IMR-90 (cell line): Measurements from ENCODE around the gene GPRC5C. TPM values are rescaled to one million over a fixed set of nuclear protein-coding genes. Genes with fewer than 3 reads are reported as not detected.
A peak's percentile ranks its signal among the peaks of the same experiment; 100 is the strongest.

Experiments
- ATAC-seq: fragments of 200-7000 bp; cut with Tn5 transposase; 2 replicates; pipeline ENCODE4 v1.9.1; 2020; ENCODE audit warnings: low read depth, mild to moderate bottlenecking, moderate library complexity
- BruUV-seq: library from RNA; stranded (reverse); fragments of 400-500 nt; replicated peaks from 2 replicates; lab custom pipeline; 2021; lab: Mats Ljungman, UMichigan
- CTCF ChIA-PET: fragments of 300-600 bp; formaldehyde crosslinking; extraction: SDS; loops from one replicate; lab custom pipeline; 2021; ENCODE audit warnings: antibody characterized with exemption; lab: Yijun Ruan, JAX
- POLR2A ChIA-PET: fragments of 300-600 bp; sonication (Branson Sonifier 250); formaldehyde crosslinking; loops from one replicate; lab custom pipeline; 2022; ENCODE audit warnings: antibody characterized with exemption; ENCODE audit not compliant: unreplicated experiment; lab: Charles Lee
- DNase-seq: peaks from one replicate; pipeline ENCODE4 v3.0.0; 2013
- H2AFZ ChIP-seq: replicated peaks from 2 replicates; pipeline ENCODE3; 2013; ENCODE audit warnings: low read length, mild to moderate bottlenecking; ENCODE audit not compliant: poor library complexity
- H2AK5ac ChIP-seq: 2 replicates; pipeline ENCODE4 v1.6.1; 2013; ENCODE audit warnings: low read depth, low read length, inconsistent platforms
- H2AK9ac ChIP-seq: replicated peaks from 2 replicates; pipeline ENCODE3; 2013; ENCODE audit warnings: mild to moderate bottlenecking, low read depth, low read length, moderate library complexity; ENCODE audit not compliant: poor library complexity
- H2BK120ac ChIP-seq: 2 replicates; pipeline ENCODE4 v1.6.1; 2013; ENCODE audit warnings: low read depth, low read length, inconsistent platforms
- H2BK15ac ChIP-seq: 3 replicates; pipeline ENCODE4 v1.6.1; 2013; ENCODE audit warnings: low read depth, low read length, inconsistent platforms
- H2BK20ac ChIP-seq: 2 replicates; pipeline ENCODE4 v1.6.1; 2013; ENCODE audit warnings: low read depth, mild to moderate bottlenecking, inconsistent platforms, low read length, moderate library complexity
- H2BK5ac ChIP-seq: 2 replicates; pipeline ENCODE4 v1.6.1; 2013; ENCODE audit warnings: mild to moderate bottlenecking, low read depth, low read length, inconsistent platforms; ENCODE audit not compliant: poor library complexity, severe bottlenecking
- H3K14ac ChIP-seq: replicated peaks from 2 replicates; pipeline ENCODE4 v1.6.1; 2013; ENCODE audit warnings: low read depth, low read length, inconsistent platforms
- H3K18ac ChIP-seq: 2 replicates; pipeline ENCODE4 v1.6.1; 2013; ENCODE audit warnings: low read depth, low read length, control low read depth
- H3K23ac ChIP-seq: 2 replicates; pipeline ENCODE4 v1.6.1; 2013; ENCODE audit warnings: low read depth, low read length, inconsistent platforms
- H3K27ac ChIP-seq: 2 replicates; pipeline ENCODE4 v1.5.1; 2013; ENCODE audit warnings: mild to moderate bottlenecking, control low read depth, low read length; ENCODE audit not compliant: insufficient read depth
- H3K27me3 ChIP-seq: 2 replicates; pipeline ENCODE4 v1.6.1; 2013; ENCODE audit warnings: low read length; ENCODE audit not compliant: control insufficient read depth, insufficient read depth
- H3K36me3 ChIP-seq: 2 replicates; pipeline ENCODE4 v1.6.1; 2013; ENCODE audit warnings: low read length, mixed read lengths; ENCODE audit not compliant: control insufficient read depth, insufficient read depth
- H3K4ac ChIP-seq: 2 replicates; pipeline ENCODE4 v1.6.1; 2013; ENCODE audit warnings: low read depth, low read length, inconsistent platforms
- H3K4me1 ChIP-seq: 2 replicates; pipeline ENCODE4 v1.6.1; 2013; ENCODE audit warnings: low read length, mixed read lengths; ENCODE audit not compliant: control insufficient read depth, insufficient read depth
- H3K4me2 ChIP-seq: 2 replicates; pipeline ENCODE4 v1.6.1; 2013; ENCODE audit warnings: low read depth, mild to moderate bottlenecking, control low read depth, low read length, moderate library complexity
- H3K4me3 ChIP-seq: 2 replicates; pipeline ENCODE4 v1.5.1; 2013; ENCODE audit warnings: low read depth, mild to moderate bottlenecking, control low read depth, low read length, moderate library complexity; ENCODE audit not compliant: insufficient read depth
- H3K56ac ChIP-seq: 2 replicates; pipeline ENCODE4 v1.6.1; 2013; ENCODE audit warnings: low read length, inconsistent platforms; ENCODE audit not compliant: insufficient read depth; ENCODE audit errors: extremely low read depth
- H3K79me1 ChIP-seq, 2 experiments: 2 replicates each; pipeline ENCODE4 v1.6.1; 2013; ENCODE audit warnings: low read length in 2 of 2, inconsistent platforms in 1 of 2, low read depth in 1 of 2
- H3K9ac ChIP-seq: 2 replicates; pipeline ENCODE4 v1.6.1; 2013; ENCODE audit warnings: low read depth, low read length, control low read depth
- H3K9me1 ChIP-seq: 2 replicates; pipeline ENCODE4 v1.6.1; 2013; ENCODE audit warnings: low read length, inconsistent platforms; ENCODE audit not compliant: insufficient read depth
- H3K9me3 ChIP-seq: 2 replicates; pipeline ENCODE4 v1.6.1; 2013; ENCODE audit warnings: low read length; ENCODE audit not compliant: control insufficient read depth, insufficient read depth
- H4K20me1 ChIP-seq: 2 replicates; pipeline ENCODE4 v1.6.1; 2013; ENCODE audit warnings: low read length, inconsistent platforms; ENCODE audit not compliant: insufficient read depth
- H4K5ac ChIP-seq: 2 replicates; pipeline ENCODE4 v1.6.1; 2013; ENCODE audit warnings: mild to moderate bottlenecking, low read depth, low read length, control low read depth
- H4K8ac ChIP-seq, 2 experiments: 2 replicates each; pipeline ENCODE4 v1.6.1; 2013; ENCODE audit warnings: low read depth in 2 of 2, low read length in 2 of 2, control low read depth in 1 of 2, inconsistent platforms in 1 of 2
- H4K91ac ChIP-seq: 2 replicates; pipeline ENCODE4 v1.6.1; 2013; ENCODE audit warnings: low read depth, low read length, inconsistent platforms; ENCODE audit not compliant: insufficient read depth
- BHLHE40 ChIP-seq: fragments of 150-350 bp; IDR thresholded peaks from 2 replicates; pipeline ENCODE4 v1.6.1; 2016; ENCODE audit warnings: mild to moderate bottlenecking, low read depth, low read length
- CEBPB ChIP-seq: IDR thresholded peaks from 2 replicates; pipeline ENCODE4 v1.6.1; 2012; ENCODE audit warnings: low read depth, low read length, improper control_type of control experiment
- CTCF ChIP-seq: conservative IDR thresholded peaks from 2 replicates; pipeline ENCODE4 v1.5.1; 2012; ENCODE audit warnings: mild to moderate bottlenecking, low read depth, low read length, improper control_type of control experiment
- MXI1 ChIP-seq: IDR thresholded peaks from 2 replicates; pipeline ENCODE4 v1.6.1; 2012; ENCODE audit warnings: low read depth, mild to moderate bottlenecking, low read length, moderate library complexity, borderline replicate concordance
- NFE2L2 ChIP-seq: fragments of 150-350 bp; IDR thresholded peaks from 2 replicates; pipeline ENCODE4 v1.6.1; 2016; ENCODE audit warnings: low read depth, mild to moderate bottlenecking, low read length
- POLR2A ChIP-seq: IDR thresholded peaks from 2 replicates; pipeline ENCODE4 v1.6.1; 2012; ENCODE audit warnings: mild to moderate bottlenecking, low read depth, low read length
- RAD21 ChIP-seq: IDR thresholded peaks from 2 replicates; pipeline ENCODE4 v1.6.1; 2012; ENCODE audit warnings: low read length, improper control_type of control experiment
- SMC3 ChIP-seq: fragments of 150-350 bp; IDR thresholded peaks from 2 replicates; pipeline ENCODE4 v1.6.1; 2016; ENCODE audit warnings: low read depth, mild to moderate bottlenecking, antibody characterized with exemption, low read length, moderate library complexity
- USF2 ChIP-seq: fragments of 150-350 bp; IDR thresholded peaks from 2 replicates; pipeline ENCODE4 v1.6.1; 2017; ENCODE audit warnings: mild to moderate bottlenecking, antibody characterized with exemption, low read length, low read depth
- WGBS, 2 experiments: methylation state at CpG; one replicate each; pipeline versions ENCODE4 v1.1.5 to v1.1.7; 2013; ENCODE audit warnings: missing lambda C conversion rate in 2 of 2; ENCODE audit not compliant: insufficient read length in 1 of 2; ENCODE audit errors: extremely low coverage in 2 of 2; 5-methylcytosine and 5-hydroxymethylcytosine counted together
- dilution Hi-C: fragments of 300-500 bp; cut with HindIII; formaldehyde crosslinking; loops from one replicate; pipeline ENCODE4 v1.14.3; 2018; ENCODE audit warnings: low sequenced_read_pairs; ENCODE audit not compliant: unreplicated experiment
- in situ Hi-C: fragments of 300-500 bp; cut with MboI; formaldehyde crosslinking; loops from 3 replicates; pipeline ENCODE4 v1.14.3; 2019; ENCODE audit warnings: low sequenced_read_pairs, inconsistent platforms, mixed read lengths
- intact Hi-C: fragments of 100-400 bp; cut with micrococcal nuclease; formaldehyde crosslinking; loops from 2 replicates; pipeline ENCODE4 v1.10.0; 2022
- polyA plus RNA-seq, 3 experiments: library from polyadenylated mRNA; depleted of rRNA; stranded (reverse); fragments of >200 nt; gene quantifications; 2 replicates each; pipeline ENCODE4 v1.2.3, GENCODE V29; 2012; ENCODE audit warnings: low replicate concordance in 1 of 3
- total RNA-seq: library from RNA; depleted of rRNA; stranded (reverse); fragments of >200 nt; gene quantifications from 2 replicates; pipeline ENCODE4 v1.2.3, GENCODE V29; 2012

GPRC5C gene
- total and polyA plus RNA-seq, 2 of the 4 experiments (the other 2 are of a cell fraction): not detected

- Histone ChIP-seq H2AK5ac (no peak overlapping the region), H4K5ac (no peak overlapping the region), H3K27ac (no peak overlapping the region), H3K79me1 (no peaks in the 10 kb centered on the region), H3K4ac (no peak overlapping the region), H4K91ac (no peak overlapping the region), H3K18ac (no peak overlapping the region), H3K4me1 (no peaks in the 10 kb centered on the region), H3K9me3 (peaks cover 22% of the 10 kb centered on the region), H2BK120ac (no peak overlapping the region), H3K23ac (no peak overlapping the region), H2AFZ (no peak overlapping the region), H3K14ac (no peak overlapping the region), H3K27me3 (no peaks in the 10 kb centered on the region; the same call in 1 of the 2 replicates), H2BK20ac (no peak overlapping the region), H3K9ac (no peak overlapping the region), H3K4me3 (no peak overlapping the region), H3K9me1 (no peaks in the 10 kb centered on the region), H3K36me3 (no peaks in the 10 kb centered on the region), H3K4me2 (no peak overlapping the region), H2BK15ac (no peak overlapping the region), H4K20me1 (no peaks in the 10 kb centered on the region), H4K8ac (no peak overlapping the region), H3K56ac (no peak overlapping the region), H2BK5ac (no peak overlapping the region), H2AK9ac (no peak overlapping the region)
- in situ Hi-C loops: no loop called here
- no peak for ATAC-seq
- TF ChIP-seq POLR2A: no peak
- TF ChIP-seq NFE2L2: no peak
- peak; percentile 26; the same call in 1 of the 2 replicates for TF ChIP-seq CTCF
- no peak for TF ChIP-seq BHLHE40
- no peak for TF ChIP-seq MXI1
- no peak for TF ChIP-seq RAD21
- no peak for TF ChIP-seq CEBPB
- no peak for TF ChIP-seq SMC3
- TF ChIP-seq USF2: no peak
- no peak for DNase-seq
- ChIA-PET POLR2A (no interaction called here), CTCF (no interaction called here)
- intact Hi-C loops: no loop called here
- dilution Hi-C loops: no loop called here
- WGBS, 2 experiments: no CpG with 5 or more reads among the region's 3 CpGs
- no TSS peak for BruUV-seq
These were observed 5.8 kb downstream of the GPRC5C start for GRCh38 chr17:74437702-74438101.
